Measurements from ENCODE around the gene KLHDC8A.

- no peak for TF ChIP-seq CTCF (IDR thresholded peaks at IDR 0.05)
- TF ChIP-seq POLR2A (IDR thresholded peaks at IDR 0.05), result no peak
- TF ChIP-seq POLR2AphosphoS5 (IDR thresholded peaks at IDR 0.05), result no peak
These were observed 53.4 kb downstream of the KLHDC8A start for GRCh38 chr1:205303247-205303888.

All from prostate gland (tissue), 2 donors.